Measurements from ENCODE around the gene OTUD5. TPM values are rescaled to one million over a fixed set of nuclear protein-coding genes. Genes with fewer than 3 reads are reported as not detected.
A peak's percentile ranks its signal among the peaks of the same experiment; 100 is the strongest.
"Not testable (repeated sequence)": the region's sequence is repeated elsewhere in the genome, so short reads cannot be mapped to it uniquely, and the experiment has no call there.

Gene OTUD5
- polyA plus RNA-seq, 4 donors: 60.6 to 66.9 (median 64.5) TPM

DNA sequence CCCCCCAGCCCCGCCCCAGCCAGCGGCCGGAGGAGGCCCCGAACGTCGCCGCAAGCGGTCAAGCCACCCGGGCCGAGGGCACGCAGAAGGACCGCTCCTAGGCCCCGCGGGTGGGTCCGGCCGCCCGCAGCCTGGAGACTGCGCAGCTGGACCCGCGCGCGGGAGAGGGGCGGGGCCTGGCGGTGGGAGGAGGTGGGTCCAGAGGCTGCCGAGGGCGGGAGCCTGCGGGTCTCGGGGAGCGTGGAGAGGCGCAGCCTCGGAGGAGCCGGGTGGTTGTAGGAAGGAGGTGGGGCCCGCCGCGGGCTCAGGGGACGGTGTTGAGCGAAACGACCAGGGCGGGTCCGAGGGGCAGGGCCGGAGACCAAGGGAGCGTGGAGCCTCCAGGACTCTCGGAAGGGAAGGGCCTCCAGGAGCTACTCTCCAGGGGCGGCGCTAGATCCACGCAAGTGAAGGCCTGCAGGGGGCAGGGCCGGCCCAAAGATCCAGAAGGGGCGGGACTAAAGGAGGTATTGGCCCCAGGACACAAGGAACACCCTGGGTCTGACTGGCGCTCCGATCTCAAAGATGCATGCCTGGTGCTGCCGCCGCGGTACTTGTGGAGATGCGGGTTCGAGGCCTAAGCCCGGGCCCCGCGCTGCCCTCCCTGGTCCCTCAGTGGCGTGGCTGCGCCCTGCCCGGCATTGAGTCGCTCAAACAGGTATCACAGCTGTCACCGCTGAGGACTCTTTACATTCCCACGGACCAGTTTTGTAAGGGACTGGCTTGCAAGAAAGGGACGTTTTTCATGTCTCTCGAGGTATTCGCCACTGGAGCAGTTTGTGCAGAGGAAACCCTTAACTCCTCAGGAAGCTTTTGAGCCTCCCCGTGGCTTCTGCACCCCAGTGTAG is 65.8 kb downstream of the OTUD5 start:
- peak in 3 of 4 donors; percentile 57 to 74 (median 59) for DNase-seq (ENCODE audit: low read depth in 4 of 4, low spot score in 3 of 4)

DNA sequence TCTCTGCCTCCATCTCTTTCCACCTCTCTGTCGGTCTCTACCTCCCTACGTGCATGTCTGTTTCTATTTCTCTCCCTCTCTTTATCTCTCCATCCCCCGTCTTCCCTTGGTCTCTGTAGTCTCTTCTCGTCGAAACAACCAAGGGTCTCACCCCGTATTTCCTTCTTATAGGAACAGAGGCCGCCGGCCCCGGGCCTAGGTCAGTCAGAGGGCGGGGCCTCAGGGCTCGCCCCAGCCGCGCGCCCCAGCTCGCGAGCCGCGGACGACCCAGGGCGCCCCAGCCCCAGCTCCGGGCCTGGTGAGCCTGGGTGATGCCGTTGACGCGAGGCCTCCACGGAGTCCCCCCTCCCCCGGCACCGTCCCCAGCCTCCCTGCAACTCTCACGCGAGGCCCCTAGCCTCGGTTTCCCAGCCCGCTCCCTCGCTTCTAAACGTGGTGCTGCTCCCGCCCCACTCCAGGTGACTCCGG is 66.4 kb downstream of the OTUD5 start:
- DNase-seq (ENCODE audit: low read depth in 4 of 4, low spot score in 3 of 4): no peak

GRCh38 chrX:48890296-48890925 is 67.0 kb downstream of the OTUD5 start:
- no peak for DNase-seq (ENCODE audit: low read depth in 4 of 4, low spot score in 3 of 4)

DNA sequence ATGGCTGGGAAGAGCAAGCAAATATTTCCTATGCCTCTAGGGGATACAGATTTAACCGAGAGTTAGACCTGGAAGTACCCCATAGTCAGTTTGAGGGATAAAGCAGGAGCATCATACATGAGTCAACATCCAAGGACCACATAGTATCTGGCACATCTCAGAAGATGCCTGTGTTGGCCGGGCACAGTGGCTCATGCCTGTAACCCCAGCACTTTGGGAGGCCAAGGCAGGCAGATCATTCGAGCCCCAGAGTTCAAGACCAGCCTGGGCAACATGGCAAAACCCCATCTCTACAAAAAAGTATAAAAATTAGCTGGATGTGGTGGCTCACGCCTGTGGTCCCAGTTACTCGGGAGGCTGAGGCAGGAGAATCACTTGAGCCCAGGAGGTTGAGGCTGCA is 70.8 kb downstream of the OTUD5 start:
- DNase-seq (ENCODE audit: low read depth in 4 of 4, low spot score in 3 of 4): not testable (repeated sequence)

DNA sequence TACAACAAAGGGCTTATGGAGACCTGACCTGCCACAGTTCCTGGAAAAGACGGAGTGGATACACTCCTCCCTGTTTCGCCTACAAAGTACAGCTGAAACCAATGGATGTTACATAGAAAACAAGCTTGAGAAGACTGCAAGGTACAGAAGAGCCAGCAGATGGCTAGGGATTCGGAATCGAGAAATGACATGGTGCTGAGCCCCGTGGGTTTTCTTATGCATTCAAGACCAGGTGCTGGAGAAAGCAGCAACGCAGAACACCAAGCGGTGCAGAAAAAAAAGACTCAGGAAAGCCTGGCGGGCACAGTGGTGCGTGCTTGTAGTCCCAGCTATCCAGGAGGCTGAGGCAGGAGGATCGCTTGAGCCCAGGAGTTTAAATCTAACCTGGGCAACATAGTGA is 73.7 kb downstream of the OTUD5 start:
- no peak for DNase-seq (ENCODE audit: low read depth in 4 of 4, low spot score in 3 of 4)

DNA sequence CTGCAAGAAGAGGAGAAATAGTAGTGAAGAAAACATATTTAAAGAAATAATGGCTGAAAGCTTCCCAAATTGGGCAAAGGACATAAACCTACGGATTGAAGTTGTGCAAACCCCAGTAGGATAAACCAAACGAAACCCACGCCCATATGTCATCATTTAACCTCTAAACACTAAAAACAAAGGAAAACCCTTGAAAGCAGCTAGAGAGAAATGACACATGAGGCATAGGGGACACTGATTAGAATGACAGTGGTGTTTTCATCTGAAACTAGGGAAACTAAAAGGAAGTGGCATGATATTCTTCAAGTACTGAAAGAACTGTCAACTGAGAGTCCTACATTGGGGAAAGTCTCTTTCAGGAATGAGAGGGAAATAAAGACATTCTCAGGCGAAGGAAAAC is 80.5 kb downstream of the OTUD5 start:
- not testable (repeated sequence) for DNase-seq (ENCODE audit: low read depth in 4 of 4, low spot score in 3 of 4)

Other genes starting within 250 kb of the OTUD5 start
- gene GLOD5, start 195.9 kb downstream of the OTUD5 start, polyA plus RNA-seq (ENCODE audit: insufficient read length in 4 of 4): 1 to 10 TPM; 1.5 to 2.4 (median 1.7) TPM
- gene GATA1, start 171.0 kb downstream of the OTUD5 start, polyA plus RNA-seq (ENCODE audit: insufficient read length in 4 of 4): 1 to 10 TPM in 1 of 4 donors, under 1 TPM in 3; 0.53 to 1.0 (median 0.72) TPM
- gene HDAC6, start 155.5 kb downstream of the OTUD5 start, polyA plus RNA-seq (ENCODE audit: insufficient read length in 4 of 4): 100 to 1,000 TPM; 158 to 174 (median 167) TPM
- gene ERAS, start 131.1 kb downstream of the OTUD5 start, polyA plus RNA-seq (ENCODE audit: insufficient read length in 4 of 4): under 1 TPM in 3 of 4 donors, not detected in 1; 0.04 to 0.21 (median 0.17) TPM
- gene PCSK1N, start 122.0 kb downstream of the OTUD5 start, polyA plus RNA-seq (ENCODE audit: insufficient read length in 4 of 4): 10 to 100 TPM in 2 of 4 donors, 1 to 10 TPM in 2; 6.0 to 20.2 (median 11.3) TPM
- 10 to 100 TPM; 38.7 to 58.2 (median 40.4) TPM for gene TIMM17B, start 59.8 kb downstream of the OTUD5 start, polyA plus RNA-seq (ENCODE audit: insufficient read length in 4 of 4)
- 10 to 100 TPM; 72.7 to 85.3 (median 77.8) TPM for gene PQBP1, start 59.7 kb downstream of the OTUD5 start, polyA plus RNA-seq (ENCODE audit: insufficient read length in 4 of 4)
- 10 to 100 TPM; 34.2 to 36.6 (median 35.9) TPM for gene SLC35A2, start 46.0 kb downstream of the OTUD5 start, polyA plus RNA-seq (ENCODE audit: insufficient read length in 4 of 4)
- gene PIM2, start 38.6 kb downstream of the OTUD5 start, polyA plus RNA-seq (ENCODE audit: insufficient read length in 4 of 4): 1 to 10 TPM; 5.9 to 7.7 (median 7.4) TPM
- 1 to 10 TPM; 2.5 to 4.1 (median 2.9) TPM for gene KCND1, start 14.2 kb upstream of the OTUD5 start, polyA plus RNA-seq (ENCODE audit: insufficient read length in 4 of 4)
- 10 to 100 TPM; 42.5 to 56.1 (median 48.4) TPM for gene GRIPAP1, start 44.7 kb upstream of the OTUD5 start, polyA plus RNA-seq (ENCODE audit: insufficient read length in 4 of 4)
- 10 to 100 TPM; 28.7 to 32.8 (median 30.6) TPM for gene TFE3, start 85.8 kb upstream of the OTUD5 start, polyA plus RNA-seq (ENCODE audit: insufficient read length in 4 of 4)
- gene CCDC120, start 101.4 kb upstream of the OTUD5 start, polyA plus RNA-seq (ENCODE audit: insufficient read length in 4 of 4): 10 to 100 TPM; 10.2 to 12.7 (median 11.2) TPM
- gene PRAF2, start 116.4 kb upstream of the OTUD5 start, polyA plus RNA-seq (ENCODE audit: insufficient read length in 4 of 4): 10 to 100 TPM; 37.1 to 47.1 (median 42.3) TPM
- 10 to 100 TPM; 54.1 to 57.3 (median 55.3) TPM for gene WDR45, start 122.3 kb upstream of the OTUD5 start, polyA plus RNA-seq (ENCODE audit: insufficient read length in 4 of 4)
- 10 to 100 TPM; 21.4 to 28.3 (median 24.5) TPM for gene GPKOW, start 166.1 kb upstream of the OTUD5 start, polyA plus RNA-seq (ENCODE audit: insufficient read length in 4 of 4)
- 1 to 10 TPM; 4.3 to 7.9 (median 5.5) TPM for gene MAGIX, start 205.2 kb upstream of the OTUD5 start, polyA plus RNA-seq (ENCODE audit: insufficient read length in 4 of 4)
- 10 to 100 TPM; 33.5 to 41.7 (median 36.1) TPM for gene PLP2, start 214.3 kb upstream of the OTUD5 start, polyA plus RNA-seq (ENCODE audit: insufficient read length in 4 of 4)
- gene PRICKLE3, start 228.8 kb upstream of the OTUD5 start, polyA plus RNA-seq (ENCODE audit: insufficient read length in 4 of 4): 1 to 10 TPM; 3.5 to 5.1 (median 4.5) TPM
- gene SYP, start 242.6 kb upstream of the OTUD5 start, polyA plus RNA-seq (ENCODE audit: insufficient read length in 4 of 4): 1 to 10 TPM; 1.5 to 3.1 (median 2.3) TPM

All from right renal pelvis (tissue), 4 donors.